Ammon's horn (tissue), 1 donor: ENCODE data around the gene PALM3.

Source experiments
- DNase-seq: peaks from one replicate; pipeline ENCODE4 v3.0.0-alpha.2; 2016; ENCODE audit warnings: low spot score

Gene PALM3

GRCh38 chr19:14089412-14089661 is 27.5 kb upstream of the PALM3 start:
- no peak for DNase-seq

DNA sequence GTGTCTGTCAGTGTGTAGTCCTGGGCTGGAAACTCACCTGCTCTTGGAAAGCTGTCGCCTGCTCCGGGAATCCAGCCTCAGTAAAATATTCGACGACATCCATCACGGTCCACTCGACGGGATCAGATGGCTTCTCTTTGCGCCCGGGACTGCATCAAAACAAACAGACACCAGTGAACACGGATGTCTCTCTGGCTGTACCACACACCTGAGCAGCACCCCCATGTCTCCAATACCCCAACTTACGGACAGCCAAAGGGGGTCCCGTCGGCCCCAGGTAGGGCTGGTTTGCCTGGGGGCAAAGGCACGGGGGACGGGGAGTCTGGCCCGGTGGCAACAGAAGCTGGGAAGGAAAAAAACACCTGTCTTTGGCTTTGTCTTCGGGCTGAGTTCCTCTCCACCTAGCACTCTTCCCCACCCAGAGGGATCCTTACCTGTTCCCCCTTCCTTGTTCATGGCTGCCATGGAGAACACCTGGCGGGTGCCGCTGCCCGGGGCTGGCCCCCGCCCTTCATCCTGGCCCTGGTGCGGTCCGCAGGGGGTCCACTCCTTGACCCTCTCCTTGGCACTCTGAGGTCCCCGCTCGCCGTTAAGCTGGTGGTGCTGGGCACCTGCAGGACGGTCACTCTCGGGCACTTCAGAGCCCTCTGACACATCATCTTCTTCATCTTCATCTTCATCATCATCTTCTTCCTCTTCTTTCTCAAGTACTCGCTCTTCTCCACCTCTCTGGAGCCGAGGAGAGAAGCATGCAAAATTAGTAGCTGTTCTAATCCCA is 26.9 kb upstream of the PALM3 start:
- no peak for DNase-seq

- DNase-seq: no peak
These were observed 24.2 kb upstream of the PALM3 start for GRCh38 chr19:14086098-14086497.

GRCh38 chr19:14085309-14085995 is 23.6 kb upstream of the PALM3 start, which contains the start of gene C19orf67:
Gene C19orf67, minus strand, starts transcription at chr19:14085783. Its CDS starts 156 bp downstream, at chr19:14085627.
- DNase-seq: no peak

DNA sequence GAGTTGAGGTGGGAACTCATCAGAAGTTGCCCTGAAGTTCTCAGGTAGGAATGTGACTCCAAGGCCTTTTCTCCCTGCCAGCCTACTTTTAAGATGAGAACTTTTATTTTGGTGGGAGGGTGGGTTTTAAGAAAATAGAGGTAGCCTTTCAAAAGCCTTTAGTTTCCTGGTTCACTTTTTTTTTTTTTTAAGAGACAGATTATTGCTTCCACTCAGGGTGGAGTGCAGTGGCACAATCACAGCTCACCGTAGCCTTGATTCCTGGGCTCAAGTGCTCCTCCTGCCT is 20.7 kb upstream of the PALM3 start:
- DNase-seq: no peak

DNA sequence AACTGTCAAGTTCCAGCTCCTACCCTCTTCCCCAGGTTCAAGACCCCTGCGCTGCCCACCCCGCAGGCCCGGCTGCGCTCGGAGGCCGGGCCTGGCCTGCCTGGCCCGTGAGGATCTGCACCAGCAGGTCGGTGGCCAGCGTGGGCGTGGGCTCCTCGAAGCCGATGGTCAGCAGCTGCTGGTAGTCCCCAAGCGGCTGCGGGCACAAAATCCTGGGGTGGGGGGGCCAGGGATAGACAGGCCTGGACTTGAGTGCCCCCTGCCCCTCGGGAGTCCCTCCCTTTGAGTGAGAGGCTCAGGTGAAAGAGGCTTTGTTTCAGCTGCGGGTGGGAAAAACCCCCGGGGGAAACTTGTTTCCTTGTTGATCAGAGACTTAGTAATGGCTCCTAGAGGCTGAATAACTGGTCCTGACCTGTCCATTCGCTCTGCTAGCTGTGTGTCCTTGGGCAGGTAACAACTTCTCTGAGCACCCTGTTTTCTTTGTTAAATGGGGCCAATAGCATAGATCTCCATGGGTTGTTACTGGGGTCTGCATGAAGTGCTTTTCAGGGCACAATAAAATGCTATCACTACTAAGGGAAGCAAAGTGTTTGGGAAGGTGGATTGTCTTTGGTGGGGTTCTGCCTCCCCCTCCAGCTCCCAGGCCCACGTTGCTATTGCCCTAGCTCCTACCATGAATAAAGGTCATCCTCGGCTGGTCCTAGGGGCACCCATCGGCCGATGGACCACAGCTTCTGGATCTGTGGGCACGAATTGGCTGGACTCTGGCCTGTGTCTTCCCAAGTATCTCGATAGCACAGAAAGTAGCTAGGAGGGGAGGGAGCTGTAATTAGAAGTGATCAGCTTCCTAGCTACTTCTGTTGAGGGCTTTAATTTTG is 20.2 kb upstream of the PALM3 start:
- no peak for DNase-seq

DNA sequence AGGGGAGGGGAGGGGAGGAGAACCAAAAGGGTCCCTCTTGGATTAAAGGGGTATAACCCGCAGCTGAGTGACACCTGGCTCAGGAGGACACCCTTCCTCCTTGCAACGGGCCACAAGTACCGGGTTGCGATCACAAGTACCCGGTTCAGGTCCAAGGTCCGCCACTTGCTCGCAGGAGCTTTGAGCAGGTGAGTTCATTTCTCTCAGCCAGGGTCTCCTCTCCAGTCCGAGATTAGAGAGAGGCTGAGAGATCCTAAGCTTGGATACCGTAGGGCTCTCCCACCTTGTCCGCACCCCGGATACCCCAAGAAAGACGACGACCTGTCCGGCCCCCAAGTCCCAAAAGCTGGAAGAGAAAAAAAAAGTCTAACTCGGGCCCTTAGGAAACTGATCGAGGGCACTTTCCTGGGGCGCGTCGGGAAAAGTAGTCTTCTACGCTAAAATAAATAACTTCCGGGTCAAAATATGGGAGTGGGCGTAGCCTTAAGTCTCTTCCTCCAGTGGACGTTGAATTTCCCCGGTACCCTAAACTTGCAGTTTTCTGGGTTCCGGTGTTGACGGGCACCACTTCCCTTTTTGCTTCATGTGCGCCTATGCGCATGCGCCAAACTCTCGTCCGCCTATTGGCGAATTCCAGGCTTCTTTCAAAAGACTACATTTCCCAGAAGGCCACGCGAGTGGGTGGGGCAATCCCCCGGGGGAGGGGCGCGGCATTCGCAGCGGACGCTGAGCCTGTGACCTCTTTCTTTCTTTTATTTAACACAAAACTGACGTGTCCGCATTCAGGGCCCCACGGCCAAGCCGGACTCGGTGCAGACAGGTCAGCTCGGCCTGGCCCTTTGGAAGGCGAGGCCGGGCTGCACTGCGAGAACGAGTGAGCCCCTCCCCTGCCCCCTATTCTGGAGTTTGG is 19.3 kb upstream of the PALM3 start:
- peak; percentile 99 for DNase-seq

GRCh38 chr19:14078411-14078810 is 16.5 kb upstream of the PALM3 start:
- no peak for DNase-seq

DNA sequence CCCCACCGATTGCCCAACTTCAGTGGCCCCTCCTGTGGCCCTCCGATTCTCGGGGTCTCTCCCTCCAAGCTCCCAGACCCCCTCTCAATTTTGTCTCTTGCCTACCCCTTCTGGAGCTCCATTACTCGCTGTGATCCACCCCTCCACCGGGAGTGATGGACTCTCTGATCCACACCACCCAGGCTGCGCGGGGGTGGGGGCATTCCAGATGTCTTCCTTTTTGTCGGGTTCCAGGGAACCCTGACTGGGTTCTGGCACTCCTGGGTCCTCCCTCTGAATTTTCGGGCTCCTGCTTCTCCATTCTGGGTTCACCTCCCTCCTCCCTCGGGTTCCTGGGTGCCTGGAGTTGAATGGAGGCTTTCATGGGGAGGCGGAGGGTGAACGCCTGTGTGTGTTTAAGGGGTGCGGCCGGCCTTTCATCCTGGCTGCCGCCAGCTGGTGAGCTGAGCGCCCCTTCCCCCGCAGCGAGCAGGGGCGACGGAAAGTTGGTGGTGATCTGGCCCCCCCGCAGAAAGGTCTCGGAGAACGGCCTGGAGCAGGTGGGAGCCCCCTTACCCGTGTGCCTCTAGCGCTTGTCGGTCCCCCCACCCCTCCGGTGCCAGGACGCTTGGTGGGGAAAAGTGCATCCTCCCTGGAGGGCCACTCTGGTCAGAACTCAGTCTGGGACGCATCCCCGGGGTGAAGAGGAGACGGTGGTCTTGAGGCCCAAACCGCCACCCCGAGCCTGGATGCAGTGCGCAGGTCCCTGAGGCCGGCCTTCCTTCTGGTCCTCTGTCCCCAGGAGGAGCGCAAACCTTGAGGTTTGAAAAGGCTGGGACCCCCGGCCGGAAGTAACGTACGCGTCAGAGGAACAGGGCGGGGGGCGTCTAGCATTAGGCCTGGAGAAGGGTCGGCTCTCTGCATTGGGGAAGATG is 12.3 kb upstream of the PALM3 start:
- no peak for DNase-seq

GRCh38 chr19:14073261-14073924 is 11.5 kb upstream of the PALM3 start:
- peak; percentile 79 for DNase-seq

GRCh38 chr19:14072535-14073260 is 10.8 kb upstream of the PALM3 start, which contains the start of gene MISP3:
Gene MISP3, plus strand, starts transcription at chr19:14072786. Its CDS starts 524 bp downstream, at chr19:14073310.
- DNase-seq: no peak

- no peak for DNase-seq
These were observed 8.6 kb upstream of the PALM3 start for GRCh38 chr19:14070268-14071050.

GRCh38 chr19:14066134-14066533 is 4.3 kb upstream of the PALM3 start:
- no peak for DNase-seq

DNA sequence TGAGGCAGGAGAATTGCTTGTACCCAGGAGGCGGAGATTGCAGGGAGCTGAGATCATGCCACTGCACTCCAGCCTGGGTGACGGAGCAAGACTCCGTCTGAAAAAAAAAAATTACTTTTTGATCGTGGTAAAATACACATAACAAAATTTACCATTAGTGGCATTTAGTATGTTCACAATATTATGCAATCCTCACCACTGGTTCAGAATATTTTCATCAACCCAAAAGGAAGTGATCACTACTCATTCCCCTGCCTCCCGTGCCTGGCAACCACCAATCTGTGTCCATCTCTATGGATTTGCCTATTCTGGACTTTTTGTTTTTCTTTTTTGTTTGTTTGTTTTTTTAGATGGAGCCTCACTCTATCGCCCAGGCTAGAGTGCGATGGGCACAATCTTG is 1.2 kb upstream of the PALM3 start:
- no peak for DNase-seq

GRCh38 chr19:14062558-14062855 is 631 bp upstream of the PALM3 start:
- no peak for DNase-seq

- DNase-seq: no peak
These were observed 661 bp downstream of the PALM3 start for GRCh38 chr19:14061081-14061749.

GRCh38 chr19:14059652-14060155 is 2.2 kb downstream of the PALM3 start:
- DNase-seq: no peak

GRCh38 chr19:14059093-14059480 is 2.8 kb downstream of the PALM3 start:
- no peak for DNase-seq
